HepG2 (cell line): Measurements from ENCODE around the gene LPIN3. TPM values are rescaled to one million over a fixed set of nuclear protein-coding genes. Genes with fewer than 3 reads are reported as not detected.
A peak's percentile ranks its signal among the peaks of the same experiment; 100 is the strongest.

Experiments
- ATF1 ChIP-seq: IDR thresholded peaks from 2 replicates; pipeline ENCODE4 v1.6.1; 2016; ENCODE audit warnings: mild to moderate bottlenecking, control low read depth
- CCDC6 ChIP-seq: sonication (generic); formaldehyde crosslinking; IDR thresholded peaks from 2 replicates; pipeline ENCODE4 v1.8.1; 2022; ENCODE audit warnings: mild to moderate bottlenecking, missing genetic modification reagents, moderate library complexity
- GFI1 ChIP-seq: sonication (generic); formaldehyde crosslinking; IDR thresholded peaks from 2 replicates; pipeline ENCODE4 v1.5.0; 2020; ENCODE audit warnings: missing genetic modification reagents, mild to moderate bottlenecking, borderline replicate concordance
- LBX2 ChIP-seq: sonication (generic); formaldehyde crosslinking; IDR thresholded peaks from 2 replicates; pipeline ENCODE4 v1.5.0; 2020; ENCODE audit warnings: missing genetic modification reagents, mild to moderate bottlenecking, borderline replicate concordance
- SALL2 ChIP-seq: sonication (generic); formaldehyde crosslinking; IDR thresholded peaks from 2 replicates; pipeline ENCODE4 v1.8.1; 2023; ENCODE audit warnings: mild to moderate bottlenecking, missing genetic modification reagents, inconsistent platforms
- SKI ChIP-seq: fragments of 450-650 bp; IDR thresholded peaks from one replicate; pipeline ENCODE4 v1.6.1; 2018; ENCODE audit warnings: mild to moderate bottlenecking; ENCODE audit not compliant: partially characterized antibody
- SKIL ChIP-seq: sonication (generic); formaldehyde crosslinking; IDR thresholded peaks from 2 replicates; pipeline ENCODE4 v1.8.0; 2022; ENCODE audit warnings: missing genetic modification reagents, mild to moderate bottlenecking, moderate library complexity, borderline replicate concordance
- SMARCC2 ChIP-seq: fragments of 450-650 bp; IDR thresholded peaks from 2 replicates; pipeline ENCODE4 v1.6.1; 2017; ENCODE audit warnings: antibody characterized with exemption, mild to moderate bottlenecking
- TERF1 ChIP-seq: sonication (generic); formaldehyde crosslinking; IDR thresholded peaks from 2 replicates; pipeline ENCODE4 v1.8.0; 2022; ENCODE audit warnings: mild to moderate bottlenecking, missing genetic modification reagents, moderate library complexity
- ZBTB25 ChIP-seq: IDR thresholded peaks from 2 replicates; pipeline ENCODE4 v1.6.1; 2018; ENCODE audit warnings: missing genetic modification reagents
- ZBTB34 ChIP-seq: sonication (generic); formaldehyde crosslinking; IDR thresholded peaks from 2 replicates; pipeline ENCODE4 v1.8.0; 2022; ENCODE audit warnings: mild to moderate bottlenecking, missing genetic modification reagents
- ZMYM3 ChIP-seq: sonication (generic); formaldehyde crosslinking; IDR thresholded peaks from 2 replicates; pipeline ENCODE4 v1.5.1; 2020; ENCODE audit warnings: mild to moderate bottlenecking, missing genetic modification reagents
- ZNF232 ChIP-seq: sonication (generic); formaldehyde crosslinking; IDR thresholded peaks from 2 replicates; pipeline ENCODE4 v1.4.0; 2020; ENCODE audit warnings: missing genetic modification reagents, borderline replicate concordance
- ZNF639 ChIP-seq: conservative IDR thresholded peaks from 2 replicates; pipeline ENCODE4 v1.6.1; 2018; ENCODE audit warnings: missing genetic modification reagents
- ZNF768 ChIP-seq: sonication (generic); formaldehyde crosslinking; IDR thresholded peaks from 2 replicates; pipeline ENCODE4 v1.4.0; 2020; ENCODE audit warnings: missing genetic modification reagents
- ZNF784 ChIP-seq: sonication (generic); formaldehyde crosslinking; IDR thresholded peaks from 2 replicates; pipeline ENCODE4 v1.5.1; 2020; ENCODE audit warnings: missing genetic modification reagents, mild to moderate bottlenecking, borderline replicate concordance
- ZSCAN21 ChIP-seq: sonication (generic); formaldehyde crosslinking; IDR thresholded peaks from 2 replicates; pipeline ENCODE4 v1.8.0; 2022; ENCODE audit warnings: mild to moderate bottlenecking, missing genetic modification reagents, moderate library complexity, borderline replicate concordance
- ZSCAN29 ChIP-seq: sonication (generic); formaldehyde crosslinking; conservative IDR thresholded peaks from 2 replicates; pipeline ENCODE4 v1.4.0; 2020; ENCODE audit warnings: mild to moderate bottlenecking, missing genetic modification reagents
- ZSCAN9 ChIP-seq: IDR thresholded peaks from 2 replicates; pipeline ENCODE4 v1.6.1; 2016; ENCODE audit warnings: borderline replicate concordance
- polyA plus RNA-seq, 8 experiments: library from polyadenylated mRNA; depleted of rRNA in 3 of 8; stranded (reverse) in 7 of 8; unstranded in 1 of 8; fragments of >200 nt; fragmentation: Illumina TruSeq in 4 of 8; extraction: Trizol in 4 of 8; gene quantifications; 2 replicates each; pipeline versions ENCODE4 v1.2.1 to v1.2.3, GENCODE V29; 2011 to 2016; ENCODE audit warnings: low read depth in 4 of 8, missing spikeins in 1 of 8, mixed read lengths in 1 of 8; ENCODE audit not compliant: insufficient read depth in 1 of 8
- total RNA-seq, 5 experiments: library from RNA; depleted of rRNA; stranded (reverse); fragments of >200 nt; fragmentation: Illumina TruSeq; extraction: Trizol; gene quantifications; 2 replicates each; pipeline ENCODE4 v1.2.3, GENCODE V29; 2016; ENCODE audit warnings: low read depth in 1 of 5

Gene LPIN3
- total and polyA plus RNA-seq, 2 of the 13 experiments (the other 11 are each of a cell fraction or from before 2014, with no cell fraction given), result 14.2 to 28.6 TPM

- TF ChIP-seq ZNF639 (CRISPR knock-in tag) (0 out of 2 replicates have a peak, but pooled peaks have one; percentile 39), ZMYM3 (CRISPR knock-in tag) (peak; percentile 78), GFI1 (CRISPR knock-in tag) (peak; percentile 88), ATF1 (CRISPR knock-in tag) (no peak), ZNF784 (0 out of 2 replicates have a peak, but pooled peaks have one; percentile 16), ZBTB25 (CRISPR knock-in tag) (no peak), TERF1 (no peak), SALL2 (CRISPR knock-in tag) (0 out of 2 replicates have a peak, but pooled peaks have one; percentile 72), SMARCC2 (no peak), ZSCAN29 (CRISPR knock-in tag) (peak; percentile 66; the same call in 1 of the 2 replicates), LBX2 (CRISPR knock-in tag) (peak; percentile 87; the same call in 1 of the 2 replicates), CCDC6 (CRISPR knock-in tag) (no peak), ZNF768 (peak; percentile 75; the same call in 1 of the 2 replicates), ZSCAN21 (CRISPR knock-in tag) (peak; percentile 84; the same call in 1 of the 2 replicates), SKIL (CRISPR knock-in tag) (peak; percentile 22; the same call in 1 of the 2 replicates), ZNF232 (CRISPR knock-in tag) (peak; percentile 85; the same call in 1 of the 2 replicates), ZBTB34 (CRISPR knock-in tag) (no peak), ZSCAN9 (CRISPR knock-in tag) (no peak), SKI (no peak)
These were observed 23.7 kb upstream of the LPIN3 start (continued) for GRCh38 chr20:41316602-41317545.
